Lung (tissue), 12 donors: ENCODE results near the gene GAK. TPM values are rescaled to one million over a fixed set of nuclear protein-coding genes. Genes with fewer than 3 reads are reported as not detected.

Experiments used
- ATAC-seq: fragments of 200-7000 bp; cut with Tn5 transposase; one replicate; pipeline ENCODE4 v1.9.1; 2020; ENCODE audit warnings: moderate number of reproducible peaks; ENCODE audit not compliant: insufficient read depth, low FRiP score
- DNase-seq, 3 donors: peaks; one replicate each; pipeline ENCODE4 v3.0.0-alpha.2; 2013 to 2017
- H3K27ac ChIP-seq, 2 donors: one replicate each; pipeline ENCODE4 v1.5.1; 2013; ENCODE audit warnings: mild to moderate bottlenecking in 2 of 2, moderate library complexity in 2 of 2, control low read depth in 1 of 2, inconsistent platforms in 1 of 2, low read depth in 1 of 2, low read length in 1 of 2
- H3K27me3 ChIP-seq, 3 donors: one replicate each; pipeline ENCODE4 v1.5.1; 2013; ENCODE audit warnings: low read length in 2 of 3; ENCODE audit not compliant: control insufficient read depth in 3 of 3, insufficient read depth in 3 of 3
- H3K36me3 ChIP-seq, 4 donors: one replicate each; pipeline ENCODE4 v1.5.1; 2013; ENCODE audit warnings: low read length in 4 of 4, mild to moderate bottlenecking in 1 of 4, moderate library complexity in 1 of 4; ENCODE audit not compliant: control insufficient read depth in 4 of 4, insufficient read depth in 4 of 4
- H3K4me1 ChIP-seq, 5 donors: one replicate each; pipeline ENCODE4 v1.5.1; 2013; ENCODE audit warnings: low read length in 5 of 5, mild to moderate bottlenecking in 2 of 5, moderate library complexity in 1 of 5; ENCODE audit not compliant: control insufficient read depth in 5 of 5, insufficient read depth in 5 of 5
- H3K4me3 ChIP-seq: one replicate; pipeline ENCODE4 v1.5.1; 2013; ENCODE audit warnings: mild to moderate bottlenecking, control low read depth, moderate library complexity
- H3K9ac ChIP-seq, 2 donors: one replicate each; pipeline ENCODE4 v1.5.1; 2013; ENCODE audit warnings: low read length in 2 of 2, control low read depth in 1 of 2; ENCODE audit not compliant: insufficient read depth in 1 of 2
- H3K9me3 ChIP-seq, 4 donors: one replicate each; pipeline ENCODE4 v1.5.1; 2013; ENCODE audit warnings: low read length in 3 of 4, mild to moderate bottlenecking in 1 of 4, moderate library complexity in 1 of 4; ENCODE audit not compliant: control insufficient read depth in 4 of 4, insufficient read depth in 3 of 4
- WGBS, 2 donors: extraction: QIAGEN DNeasy Blood & Tissue Kit; methylation state at CpG; one replicate each; pipeline ENCODE4 v1.1.7; 2013; 5-methylcytosine and 5-hydroxymethylcytosine counted together
- polyA plus RNA-seq, 2 donors: library from polyadenylated mRNA; stranded (reverse); fragments of 200-250 nt; gene quantifications; one replicate each; pipeline ENCODE4 v1.2.1, GENCODE V29; 2013
- total RNA-seq, 2 donors: library from RNA; depleted of rRNA in 1 of 2; stranded (reverse); fragments of >200 nt in 1 of 2; gene quantifications; one replicate each; pipeline ENCODE4 v1.2.1, GENCODE V29; 2014 to 2021
- TF ChIP-seq, protein P1 (sequence below): IDR thresholded peaks from 2 replicates; pipeline ENCODE4 v1.5.1; 2012; ENCODE audit warnings: mild to moderate bottlenecking; ENCODE audit errors: control extremely low read depth, extremely low read depth
- donor health status: control.
- donor health status: control.
- donor health status: Bipolar disorder and iron deficiency.
- donor health status: healthy.
- donor health status: DM: yes; HTN: yes; CAD: no.

Gene GAK
- total and polyA plus RNA-seq, 4 donors: 101 to 178 (median 137) TPM

DNA sequence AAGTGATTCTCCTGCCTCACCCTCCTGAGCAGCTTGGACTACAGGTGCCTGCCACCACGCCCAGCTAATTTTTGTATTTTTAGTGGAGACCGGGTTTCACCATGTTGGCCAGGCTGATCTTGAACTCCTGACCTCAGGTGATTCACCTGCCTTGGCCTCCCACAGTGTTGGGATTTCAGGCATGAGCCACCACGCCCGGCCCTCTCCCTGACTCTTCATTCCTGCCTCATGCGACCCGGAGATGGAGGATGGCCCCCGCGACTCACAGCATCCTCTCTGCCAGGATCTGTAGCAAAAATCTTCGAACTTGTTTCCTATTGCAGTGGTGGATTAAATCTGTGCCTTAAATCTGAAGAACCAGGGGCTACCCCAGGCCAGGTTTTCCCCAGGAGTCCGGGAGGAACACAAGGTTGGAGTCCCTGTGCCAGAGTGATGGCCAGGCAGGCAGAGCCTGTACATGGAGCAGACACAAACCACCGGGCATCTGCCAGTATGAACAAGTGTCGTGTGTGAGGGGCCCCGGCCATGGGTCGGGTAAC is 117.7 kb downstream of the GAK start:
- H3K9ac ChIP-seq: no peak overlapping the region
- WGBS, 2 donors: 77 to 85% methylated on average over 14 of the region's 14 CpGs
- no peaks in the 10 kb centered on the region for H3K36me3 ChIP-seq
- peaks cover 0 to 2% (median 0%) of the 10 kb centered on the region in 5 donors for H3K4me1 ChIP-seq
- peaks cover 0 to 24% (median 8%) of the 10 kb centered on the region in 3 donors for H3K27me3 ChIP-seq
- TF ChIP-seq, protein P1, sequence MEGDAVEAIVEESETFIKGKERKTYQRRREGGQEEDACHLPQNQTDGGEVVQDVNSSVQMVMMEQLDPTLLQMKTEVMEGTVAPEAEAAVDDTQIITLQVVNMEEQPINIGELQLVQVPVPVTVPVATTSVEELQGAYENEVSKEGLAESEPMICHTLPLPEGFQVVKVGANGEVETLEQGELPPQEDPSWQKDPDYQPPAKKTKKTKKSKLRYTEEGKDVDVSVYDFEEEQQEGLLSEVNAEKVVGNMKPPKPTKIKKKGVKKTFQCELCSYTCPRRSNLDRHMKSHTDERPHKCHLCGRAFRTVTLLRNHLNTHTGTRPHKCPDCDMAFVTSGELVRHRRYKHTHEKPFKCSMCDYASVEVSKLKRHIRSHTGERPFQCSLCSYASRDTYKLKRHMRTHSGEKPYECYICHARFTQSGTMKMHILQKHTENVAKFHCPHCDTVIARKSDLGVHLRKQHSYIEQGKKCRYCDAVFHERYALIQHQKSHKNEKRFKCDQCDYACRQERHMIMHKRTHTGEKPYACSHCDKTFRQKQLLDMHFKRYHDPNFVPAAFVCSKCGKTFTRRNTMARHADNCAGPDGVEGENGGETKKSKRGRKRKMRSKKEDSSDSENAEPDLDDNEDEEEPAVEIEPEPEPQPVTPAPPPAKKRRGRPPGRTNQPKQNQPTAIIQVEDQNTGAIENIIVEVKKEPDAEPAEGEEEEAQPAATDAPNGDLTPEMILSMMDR: no peak
- DNase-seq: no peak
- no peaks in the 10 kb centered on the region for H3K9me3 ChIP-seq
- ATAC-seq: no peak
- H3K27ac ChIP-seq: no peak overlapping the region
- no peak overlapping the region for H3K4me3 ChIP-seq

DNA sequence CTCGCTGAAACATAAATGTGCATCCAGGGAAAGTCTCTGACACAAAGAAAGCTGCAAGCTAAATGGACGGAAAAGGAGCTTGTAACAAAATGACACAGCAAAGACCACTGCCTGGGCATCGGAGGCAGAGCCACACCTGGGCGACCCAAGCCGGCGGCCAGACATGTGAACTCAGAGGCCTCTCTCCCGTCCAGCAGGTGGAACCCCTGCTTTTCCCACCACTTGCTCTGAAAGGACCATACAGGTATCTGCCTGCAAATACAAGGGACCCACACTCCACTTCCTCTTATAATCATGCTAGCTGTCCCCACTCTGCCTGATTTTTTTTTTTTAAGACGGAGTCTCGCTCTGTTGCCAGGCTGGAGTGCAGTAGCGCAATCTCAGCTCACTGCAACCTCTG is 118.2 kb downstream of the GAK start:
- 49 to 51% methylated on average over 10 of the region's 10 CpGs for WGBS, 2 donors
- ATAC-seq (no peak), DNase-seq (no peak)
- no peak overlapping the region for H3K4me3 ChIP-seq
- peaks cover 0 to 20% (median 8%) of the 10 kb centered on the region in 3 donors for H3K27me3 ChIP-seq
- no peaks in the 10 kb centered on the region for H3K36me3 ChIP-seq
- no peaks in the 10 kb centered on the region for H3K9me3 ChIP-seq
- TF ChIP-seq, protein P1: no peak
- H3K9ac ChIP-seq: no peak overlapping the region
- H3K4me1 ChIP-seq: peaks cover 0 to 6% (median 0%) of the 10 kb centered on the region in 5 donors
- H3K27ac ChIP-seq: no peak overlapping the region

DNA sequence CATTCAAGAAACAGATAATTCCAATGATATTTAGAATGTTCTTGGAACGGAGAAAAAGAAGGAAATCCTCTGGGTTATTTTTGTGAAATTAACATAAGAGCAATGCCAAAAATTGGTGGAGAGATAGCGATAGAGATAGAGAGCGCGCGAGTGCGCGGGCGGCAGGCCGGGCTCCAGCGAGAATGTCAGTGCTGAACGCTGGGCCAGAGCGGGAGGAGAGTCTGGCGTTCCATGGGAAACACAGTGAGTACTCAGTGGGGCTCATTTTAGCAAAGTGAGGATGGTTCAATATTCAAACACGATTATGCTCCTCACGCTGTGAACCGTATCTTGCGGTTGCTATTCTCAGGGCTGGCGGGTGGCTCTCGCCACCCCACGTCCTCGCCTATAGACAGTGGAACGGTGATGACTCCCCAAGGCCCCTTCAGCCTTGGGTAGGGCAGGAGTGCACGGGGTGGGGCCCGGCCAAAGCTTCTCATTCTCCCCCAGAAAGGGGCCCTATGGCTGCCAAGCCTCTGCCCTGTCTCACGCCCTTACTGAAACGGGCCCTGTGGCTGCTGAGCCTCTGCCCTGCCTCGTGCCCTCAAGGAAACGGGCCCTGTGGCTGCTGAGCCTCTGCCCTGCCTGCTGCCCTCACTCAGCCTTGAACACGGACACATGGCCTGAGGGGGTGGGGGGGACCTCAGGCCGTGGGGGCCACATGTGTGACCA is 123.1 kb downstream of the GAK start:
- peaks cover 0 to 16% (median 2%) of the 10 kb centered on the region in 3 donors for H3K27me3 ChIP-seq

More for the DNA sequence above, 123.1 kb downstream of the GAK start:
- Histone ChIP-seq H3K9ac (no peak overlapping the region), H3K9me3 (peaks cover 0 to 4% (median 2%) of the 10 kb centered on the region in 4 donors), H3K36me3 (no peaks in the 10 kb centered on the region), H3K27ac (no peak overlapping the region), H3K4me1 (peaks cover 0 to 16% (median 5%) of the 10 kb centered on the region in 5 donors), H3K4me3 (no peak overlapping the region)
- DNase-seq (peak; percentile 46 to 78 (median 70)), ATAC-seq (no peak)
- TF ChIP-seq, protein P1: no peak
- WGBS, 2 donors: 76 to 84% methylated on average over 30 of the region's 30 CpGs
